IMR-90 (cell line): ENCODE results near the gene GOLGA8N. TPM values are rescaled to one million over a fixed set of nuclear protein-coding genes. Genes with fewer than 3 reads are reported as not detected.
"Not testable (repeated sequence)": the region's sequence is repeated elsewhere in the genome, so short reads cannot be mapped to it uniquely, and the experiment has no call there.

Experiments used
- ATAC-seq: fragments of 200-7000 bp; cut with Tn5 transposase; 2 replicates; pipeline ENCODE4 v1.9.1; 2020; ENCODE audit warnings: low read depth, mild to moderate bottlenecking, moderate library complexity
- BruUV-seq: library from RNA; stranded (reverse); fragments of 400-500 nt; replicated peaks from 2 replicates; lab custom pipeline; 2021; lab: Mats Ljungman, UMichigan
- CTCF ChIA-PET: fragments of 300-600 bp; formaldehyde crosslinking; extraction: SDS; loops from one replicate; lab custom pipeline; 2021; ENCODE audit warnings: antibody characterized with exemption; lab: Yijun Ruan, JAX
- POLR2A ChIA-PET: fragments of 300-600 bp; sonication (Branson Sonifier 250); formaldehyde crosslinking; loops from one replicate; lab custom pipeline; 2022; ENCODE audit warnings: antibody characterized with exemption; ENCODE audit not compliant: unreplicated experiment; lab: Charles Lee
- DNase-seq: peaks from one replicate; pipeline ENCODE4 v3.0.0; 2013
- H2AFZ ChIP-seq: replicated peaks from 2 replicates; pipeline ENCODE3; 2013; ENCODE audit warnings: low read length, mild to moderate bottlenecking; ENCODE audit not compliant: poor library complexity
- H2AK5ac ChIP-seq: 2 replicates; pipeline ENCODE4 v1.6.1; 2013; ENCODE audit warnings: low read depth, low read length, inconsistent platforms
- H2AK9ac ChIP-seq: replicated peaks from 2 replicates; pipeline ENCODE3; 2013; ENCODE audit warnings: mild to moderate bottlenecking, low read depth, low read length, moderate library complexity; ENCODE audit not compliant: poor library complexity
- H2BK120ac ChIP-seq: 2 replicates; pipeline ENCODE4 v1.6.1; 2013; ENCODE audit warnings: low read depth, low read length, inconsistent platforms
- H2BK15ac ChIP-seq: 3 replicates; pipeline ENCODE4 v1.6.1; 2013; ENCODE audit warnings: low read depth, low read length, inconsistent platforms
- H2BK20ac ChIP-seq: 2 replicates; pipeline ENCODE4 v1.6.1; 2013; ENCODE audit warnings: low read depth, mild to moderate bottlenecking, inconsistent platforms, low read length, moderate library complexity
- H2BK5ac ChIP-seq: 2 replicates; pipeline ENCODE4 v1.6.1; 2013; ENCODE audit warnings: mild to moderate bottlenecking, low read depth, low read length, inconsistent platforms; ENCODE audit not compliant: poor library complexity, severe bottlenecking
- H3K14ac ChIP-seq: replicated peaks from 2 replicates; pipeline ENCODE4 v1.6.1; 2013; ENCODE audit warnings: low read depth, low read length, inconsistent platforms
- H3K18ac ChIP-seq: 2 replicates; pipeline ENCODE4 v1.6.1; 2013; ENCODE audit warnings: low read depth, low read length, control low read depth
- H3K23ac ChIP-seq: 2 replicates; pipeline ENCODE4 v1.6.1; 2013; ENCODE audit warnings: low read depth, low read length, inconsistent platforms
- H3K27ac ChIP-seq: 2 replicates; pipeline ENCODE4 v1.5.1; 2013; ENCODE audit warnings: mild to moderate bottlenecking, control low read depth, low read length; ENCODE audit not compliant: insufficient read depth
- H3K27me3 ChIP-seq: 2 replicates; pipeline ENCODE4 v1.6.1; 2013; ENCODE audit warnings: low read length; ENCODE audit not compliant: control insufficient read depth, insufficient read depth
- H3K36me3 ChIP-seq: 2 replicates; pipeline ENCODE4 v1.6.1; 2013; ENCODE audit warnings: low read length, mixed read lengths; ENCODE audit not compliant: control insufficient read depth, insufficient read depth
- H3K4ac ChIP-seq: 2 replicates; pipeline ENCODE4 v1.6.1; 2013; ENCODE audit warnings: low read depth, low read length, inconsistent platforms
- H3K4me1 ChIP-seq: 2 replicates; pipeline ENCODE4 v1.6.1; 2013; ENCODE audit warnings: low read length, mixed read lengths; ENCODE audit not compliant: control insufficient read depth, insufficient read depth
- H3K4me2 ChIP-seq: 2 replicates; pipeline ENCODE4 v1.6.1; 2013; ENCODE audit warnings: low read depth, mild to moderate bottlenecking, control low read depth, low read length, moderate library complexity
- H3K4me3 ChIP-seq: 2 replicates; pipeline ENCODE4 v1.5.1; 2013; ENCODE audit warnings: low read depth, mild to moderate bottlenecking, control low read depth, low read length, moderate library complexity; ENCODE audit not compliant: insufficient read depth
- H3K56ac ChIP-seq: 2 replicates; pipeline ENCODE4 v1.6.1; 2013; ENCODE audit warnings: low read length, inconsistent platforms; ENCODE audit not compliant: insufficient read depth; ENCODE audit errors: extremely low read depth
- H3K79me1 ChIP-seq, 2 experiments: 2 replicates each; pipeline ENCODE4 v1.6.1; 2013; ENCODE audit warnings: low read length in 2 of 2, inconsistent platforms in 1 of 2, low read depth in 1 of 2
- H3K9ac ChIP-seq: 2 replicates; pipeline ENCODE4 v1.6.1; 2013; ENCODE audit warnings: low read depth, low read length, control low read depth
- H3K9me1 ChIP-seq: 2 replicates; pipeline ENCODE4 v1.6.1; 2013; ENCODE audit warnings: low read length, inconsistent platforms; ENCODE audit not compliant: insufficient read depth
- H3K9me3 ChIP-seq: 2 replicates; pipeline ENCODE4 v1.6.1; 2013; ENCODE audit warnings: low read length; ENCODE audit not compliant: control insufficient read depth, insufficient read depth
- H4K20me1 ChIP-seq: 2 replicates; pipeline ENCODE4 v1.6.1; 2013; ENCODE audit warnings: low read length, inconsistent platforms; ENCODE audit not compliant: insufficient read depth
- H4K5ac ChIP-seq: 2 replicates; pipeline ENCODE4 v1.6.1; 2013; ENCODE audit warnings: mild to moderate bottlenecking, low read depth, low read length, control low read depth
- H4K8ac ChIP-seq, 2 experiments: 2 replicates each; pipeline ENCODE4 v1.6.1; 2013; ENCODE audit warnings: low read depth in 2 of 2, low read length in 2 of 2, control low read depth in 1 of 2, inconsistent platforms in 1 of 2
- H4K91ac ChIP-seq: 2 replicates; pipeline ENCODE4 v1.6.1; 2013; ENCODE audit warnings: low read depth, low read length, inconsistent platforms; ENCODE audit not compliant: insufficient read depth
- CEBPB ChIP-seq: IDR thresholded peaks from 2 replicates; pipeline ENCODE4 v1.6.1; 2012; ENCODE audit warnings: low read depth, low read length, improper control_type of control experiment
- MXI1 ChIP-seq: IDR thresholded peaks from 2 replicates; pipeline ENCODE4 v1.6.1; 2012; ENCODE audit warnings: low read depth, mild to moderate bottlenecking, low read length, moderate library complexity, borderline replicate concordance
- WGBS, 2 experiments: methylation state at CpG; one replicate each; pipeline versions ENCODE4 v1.1.5 to v1.1.7; 2013; ENCODE audit warnings: missing lambda C conversion rate in 2 of 2; ENCODE audit not compliant: insufficient read length in 1 of 2; ENCODE audit errors: extremely low coverage in 2 of 2; 5-methylcytosine and 5-hydroxymethylcytosine counted together
- dilution Hi-C: fragments of 300-500 bp; cut with HindIII; formaldehyde crosslinking; loops from one replicate; pipeline ENCODE4 v1.14.3; 2018; ENCODE audit warnings: low sequenced_read_pairs; ENCODE audit not compliant: unreplicated experiment
- in situ Hi-C: fragments of 300-500 bp; cut with MboI; formaldehyde crosslinking; loops from 3 replicates; pipeline ENCODE4 v1.14.3; 2019; ENCODE audit warnings: low sequenced_read_pairs, inconsistent platforms, mixed read lengths
- intact Hi-C: fragments of 100-400 bp; cut with micrococcal nuclease; formaldehyde crosslinking; loops from 2 replicates; pipeline ENCODE4 v1.10.0; 2022
- polyA plus RNA-seq, 3 experiments: library from polyadenylated mRNA; depleted of rRNA; stranded (reverse); fragments of >200 nt; gene quantifications; 2 replicates each; pipeline ENCODE4 v1.2.3, GENCODE V29; 2012; ENCODE audit warnings: low replicate concordance in 1 of 3
- total RNA-seq: library from RNA; depleted of rRNA; stranded (reverse); fragments of >200 nt; gene quantifications from 2 replicates; pipeline ENCODE4 v1.2.3, GENCODE V29; 2012

GOLGA8N gene
- total and polyA plus RNA-seq, 2 of the 4 experiments (the other 2 are of a cell fraction), result 0.72 to 1.8 TPM

DNA sequence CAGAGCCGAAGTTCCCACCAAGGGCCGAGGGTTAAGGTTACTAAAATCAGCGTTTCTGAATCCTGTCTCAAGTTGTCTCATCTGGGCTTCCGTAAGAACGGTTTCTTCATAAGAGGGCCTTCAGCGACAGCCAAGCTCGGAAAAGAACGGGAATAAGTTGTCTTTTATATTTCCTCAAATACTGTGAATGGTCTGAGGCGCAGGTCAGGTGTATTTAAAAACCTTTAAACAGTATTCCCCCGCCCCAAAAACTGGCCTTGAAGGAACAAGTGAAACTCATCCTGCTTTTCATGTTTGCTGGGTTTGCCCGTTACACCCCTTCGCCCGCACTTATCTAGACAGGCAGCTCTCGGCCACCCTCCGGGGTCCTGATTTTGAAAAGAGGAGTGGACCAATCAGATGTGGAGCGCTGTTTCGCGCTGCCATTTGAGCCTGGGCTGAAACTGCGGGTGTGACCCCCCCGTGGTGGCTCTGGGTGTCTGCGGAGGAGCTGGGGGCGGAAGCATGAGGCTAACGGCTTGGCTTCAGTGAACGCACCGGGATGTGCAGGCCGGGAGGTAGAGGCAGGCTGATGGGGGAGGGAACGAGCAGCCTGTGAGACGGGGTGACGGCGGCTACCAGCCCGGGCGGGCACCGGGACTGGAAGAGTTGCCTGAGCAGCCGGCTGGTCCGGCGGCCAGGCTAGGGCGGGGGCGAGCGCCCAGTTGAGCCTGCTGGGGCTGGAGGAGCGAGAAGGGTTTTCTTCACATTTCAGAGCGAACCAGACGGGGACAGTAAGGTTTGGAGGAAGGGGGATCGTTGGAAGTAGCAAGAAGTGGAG is 22.0 kb downstream of the GOLGA8N start, which contains the start of gene ARHGAP11A:
ARHGAP11A (plus strand) TSS at position 454 of the 820 bp plus-strand sequence. CDS start 708 bp downstream, outside the sequence.
- Histone ChIP-seq H3K4ac (peak within 1 kb of the TSS; percentile 86), H2AFZ (peak within 1 kb of the TSS; percentile 78), H3K4me2 (peak within 1 kb of the TSS; percentile 99), H3K9ac (peak within 1 kb of the TSS; percentile 99), H4K5ac (peak within 1 kb of the TSS; percentile 94), H4K8ac (peak within 1 kb of the TSS; percentile 94 to 97), H2BK120ac (peak within 1 kb of the TSS; percentile 92), H3K18ac (peak within 1 kb of the TSS; percentile 95), H3K56ac (peak within 1 kb of the TSS; percentile 97), H2BK5ac (peak within 1 kb of the TSS; percentile 95), H3K23ac (peak within 1 kb of the TSS; percentile 46; the same call in 1 of the 2 replicates), H3K14ac (peak within 1 kb of the TSS; percentile 94; the same call in 1 of the 2 replicates), H2BK20ac (peak within 1 kb of the TSS; percentile 61; the same call in 1 of the 2 replicates), H3K27ac (peak within 1 kb of the TSS; percentile 99), H4K91ac (peak within 1 kb of the TSS; percentile 75), H3K4me3 (peak within 1 kb of the TSS; percentile 100)
- H2AK5ac ChIP-seq, H3K36me3 ChIP-seq, H3K4me1 ChIP-seq, intact Hi-C loops, H4K20me1 ChIP-seq, CTCF ChIA-PET, H3K79me1 ChIP-seq, H3K9me1 ChIP-seq, POLR2A ChIA-PET, H2AK9ac ChIP-seq, H3K9me3 ChIP-seq, BruUV-seq, dilution Hi-C loops, H3K27me3 ChIP-seq, in situ Hi-C loops, H2BK15ac ChIP-seq: not testable (repeated sequence)
- ATAC-seq, result peak; percentile 91
- WGBS, 2 experiments, result no CpG with 5 or more reads among the region's 43 CpGs
- DNase-seq, result peak; percentile 88
- TF ChIP-seq CEBPB (peak; percentile 63), MXI1 (peak; percentile 76)

DNA sequence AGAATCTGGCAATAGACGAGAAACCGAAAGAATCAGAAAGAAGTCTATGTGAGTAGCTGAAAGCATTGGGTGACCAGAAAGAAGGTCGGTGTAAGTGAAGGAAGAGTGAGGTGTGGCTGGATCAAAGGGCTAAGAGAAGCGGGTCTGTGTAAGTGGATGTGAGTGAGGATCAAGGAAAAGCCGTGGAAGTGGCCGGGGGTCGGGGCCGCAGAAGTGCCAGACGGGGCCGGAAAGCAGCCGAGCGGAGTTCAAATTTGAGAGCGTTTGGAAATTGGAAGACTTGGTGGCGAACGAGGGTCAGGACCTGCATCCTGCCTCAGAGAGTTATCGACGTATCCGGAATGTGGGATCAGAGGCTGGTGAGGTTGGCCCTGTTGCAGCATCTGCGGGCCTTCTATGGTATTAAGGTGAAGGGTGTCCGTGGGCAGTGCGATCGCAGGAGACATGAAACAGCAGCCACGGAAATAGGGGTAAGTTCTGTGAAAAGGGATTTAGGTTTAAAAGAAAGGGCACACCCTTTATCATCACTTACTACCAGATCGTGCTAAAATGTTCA is 22.7 kb downstream of the GOLGA8N start:
- Histone ChIP-seq H3K4me3 (peak overlapping the region; percentile 100), H3K4me2 (peak overlapping the region; percentile 99), H3K27ac (peak overlapping the region; percentile 81), H3K4ac (peak overlapping the region; percentile 66), H3K9ac (peak overlapping the region; percentile 99), H3K56ac (peak overlapping the region; percentile 85), H4K91ac (peak overlapping the region; percentile 56), H2BK5ac (peak overlapping the region; percentile 67), H4K8ac (peak overlapping the region in 1 of 2 experiments; percentile 48), H3K14ac (0 out of 2 replicates have a peak overlapping the region, but pooled peaks have one; percentile 26), H3K18ac (peak overlapping the region; percentile 61; the same call in 1 of the 2 replicates), H4K5ac (peak overlapping the region; percentile 42; the same call in 1 of the 2 replicates), H3K23ac (peak overlapping the region; percentile 46; the same call in 1 of the 2 replicates), H2BK120ac (peak overlapping the region; percentile 48; the same call in 1 of the 2 replicates)
- H3K9me1 ChIP-seq, H3K27me3 ChIP-seq, H3K79me1 ChIP-seq, H3K36me3 ChIP-seq, in situ Hi-C loops, H2AK9ac ChIP-seq, DNase-seq, H2AK5ac ChIP-seq, H2BK20ac ChIP-seq, H2BK15ac ChIP-seq, dilution Hi-C loops, intact Hi-C loops, POLR2A ChIA-PET, CTCF ChIA-PET, H4K20me1 ChIP-seq, H2AFZ ChIP-seq, H3K9me3 ChIP-seq, H3K4me1 ChIP-seq: not testable (repeated sequence)
- peak; percentile 7 for ATAC-seq
- WGBS, 2 experiments, result 7% methylated on average over 2 of the region's 24 CpGs; no CpG with 5 or more reads in 1 of the 2 experiments
- BruUV-seq, result TSS peak; percentile 67
